Adrenal gland (tissue), 5 donors: ENCODE data around the gene CRYM.

Experiments
- CTCF ChIP-seq, 6 experiments: fragments of 450-650 bp in 4 of 6; fragments of 200-600 bp in 2 of 6; sonication (generic) in 1 of 6; IDR thresholded peaks; 1 replicate in 5 of 6; 2 replicates in 1 of 6; pipeline versions ENCODE4 v1.5.1 to v1.8.0; 2016 to 2021; ENCODE audit warnings: antibody characterized with exemption in 6 of 6, mild to moderate bottlenecking in 2 of 6, moderate library complexity in 1 of 6
- POLR2A ChIP-seq, 2 donors: fragments of 450-650 bp; IDR thresholded peaks; one replicate each; pipeline ENCODE4 v1.6.1; 2017; ENCODE audit warnings: antibody characterized with exemption in 2 of 2, mild to moderate bottlenecking in 2 of 2, moderate library complexity in 1 of 2
- donor health status: DM: no; HTN: no; CAD: no.

GRCh38 chr16:21218153-21218552 lies 59.9 kb downstream of the CRYM start:
- TF ChIP-seq POLR2A (IDR thresholded peaks at IDR 0.05) (no peak), CTCF (IDR thresholded peaks at IDR 0.05) (no peak)
